Endothelial cell of umbilical vein (primary cell): ENCODE results near the gene FST. TPM values are rescaled to one million over a fixed set of nuclear protein-coding genes. Genes with fewer than 3 reads are reported as not detected.

Source experiments
- BruUV-seq: library from RNA; stranded (reverse); fragments of 400-500 nt; replicated peaks from 2 replicates; lab custom pipeline; 2021; lab: Mats Ljungman, UMichigan
- CTCF ChIA-PET: fragments of 300-600, 350-600 bp; sonication (Branson Sonifier 250); formaldehyde crosslinking; loops from one replicate; lab custom pipeline; 2021; ENCODE audit warnings: antibody characterized with exemption, inconsistent platforms; lab: Charles Lee
- POLR2A ChIA-PET: fragments of 300-600, 350-600 bp; sonication (Branson Sonifier 250); formaldehyde crosslinking; loops from one replicate; lab custom pipeline; 2021; ENCODE audit warnings: antibody characterized with exemption, inconsistent platforms; lab: Charles Lee
- DNase-seq: peaks from one replicate; pipeline ENCODE4 v3.0.0-alpha.2; 2011; ENCODE audit warnings: low read depth, low spot score
- FAIRE-seq: peaks from 2 replicates; lab custom pipeline; 2011; peaks lifted over from hg19 to GRCh38; lab: Jason Lieb, UNC
- H2AFZ ChIP-seq: 2 replicates; pipeline ENCODE4 v1.6.0; 2012; ENCODE audit warnings: low read depth, low read length, control low read depth, inconsistent platforms
- H3K27ac ChIP-seq: 2 replicates; pipeline ENCODE4 v1.5.1; 2011; ENCODE audit warnings: low read depth, mild to moderate bottlenecking, control low read depth, low read length, moderate library complexity; ENCODE audit not compliant: insufficient read depth
- H3K27me3 ChIP-seq, 2 experiments: 2 replicates each; pipeline versions ENCODE4 v1.6.0 to v1.6.1; 2011; ENCODE audit warnings: low read length in 2 of 2, mixed read lengths in 1 of 2; ENCODE audit not compliant: control insufficient read depth in 2 of 2, insufficient read depth in 2 of 2
- H3K36me3 ChIP-seq, 2 experiments: 2 replicates in 1 of 2; 3 replicates in 1 of 2; pipeline ENCODE4 v1.5.1; 2011; ENCODE audit warnings: low read length in 2 of 2, mild to moderate bottlenecking in 1 of 2, moderate library complexity in 1 of 2; ENCODE audit not compliant: control insufficient read depth in 2 of 2, insufficient read depth in 2 of 2; ENCODE audit errors: extremely low read depth in 1 of 2
- H3K4me1 ChIP-seq: 3 replicates; pipeline ENCODE4 v1.5.1; 2011; ENCODE audit warnings: mild to moderate bottlenecking, low read length; ENCODE audit not compliant: control insufficient read depth, insufficient read depth; ENCODE audit errors: extremely low read depth
- H3K4me2 ChIP-seq: 2 replicates; pipeline ENCODE4 v1.6.1; 2011; ENCODE audit warnings: low read length, control low read depth, mixed read lengths; ENCODE audit not compliant: insufficient read depth
- H3K4me3 ChIP-seq, 3 experiments: fragments of 200-600 bp in 1 of 3; sonication (generic), shearing (Covaris generic) in 1 of 3; replicated peaks in 1 of 3; 2 replicates each; pipeline ENCODE4 v1.5.1; 2011 to 2016; ENCODE audit warnings: control low read depth in 3 of 3, low read length in 3 of 3, mild to moderate bottlenecking in 2 of 3, inconsistent platforms in 1 of 3, low read depth in 1 of 3, moderate library complexity in 1 of 3; ENCODE audit not compliant: insufficient read depth in 1 of 3
- H3K79me2 ChIP-seq: 2 replicates; pipeline ENCODE4 v1.6.0; 2012; ENCODE audit warnings: low read length, inconsistent platforms; ENCODE audit not compliant: control insufficient read depth, insufficient read depth
- H3K9ac ChIP-seq: replicated peaks from 2 replicates; pipeline ENCODE3; 2011; ENCODE audit warnings: low read length, control low read depth; ENCODE audit not compliant: insufficient read depth; ENCODE audit errors: extremely low read depth
- H3K9me1 ChIP-seq: replicated peaks from 3 replicates; pipeline ENCODE4 v1.6.0; 2011; ENCODE audit warnings: mild to moderate bottlenecking, low read length; ENCODE audit not compliant: control insufficient read depth, insufficient read depth; ENCODE audit errors: extremely low read depth
- H3K9me3 ChIP-seq: replicated peaks from 2 replicates; pipeline ENCODE4 v1.5.1; 2012; ENCODE audit warnings: low read length, inconsistent platforms; ENCODE audit not compliant: control insufficient read depth, insufficient read depth
- H4K20me1 ChIP-seq: replicated peaks from 2 replicates; pipeline ENCODE3; 2011; ENCODE audit warnings: mild to moderate bottlenecking, low read length; ENCODE audit not compliant: control insufficient read depth, insufficient read depth; ENCODE audit errors: extremely low read depth
- JUN ChIP-seq: IDR thresholded peaks from 2 replicates; pipeline ENCODE4 v1.6.1; 2011; ENCODE audit warnings: borderline replicate concordance, low read depth; ENCODE audit not compliant: insufficient read length, insufficient read depth
- MYC ChIP-seq: IDR thresholded peaks from one replicate; pipeline ENCODE4 v1.6.1; 2011; ENCODE audit warnings: mild to moderate bottlenecking, low read depth, low read length
- dilution Hi-C: fragments of 300-500 bp; cut with MboI; formaldehyde crosslinking; loops from one replicate; pipeline ENCODE4 v1.15.0; 2019; ENCODE audit warnings: low sequenced_read_pairs; ENCODE audit not compliant: extremely low pct_ligation_motif_present
- intact Hi-C: fragments of 100-400 bp; cut with micrococcal nuclease; formaldehyde crosslinking; loops from one replicate; pipeline ENCODE4 v1.10.0; 2022
- polyA plus RNA-seq, 4 experiments: library from polyadenylated mRNA; depleted of rRNA in 3 of 4; stranded (reverse) in 3 of 4; unstranded in 1 of 4; fragments of >200 nt; gene quantifications; 2 replicates each; pipeline versions ENCODE4 v1.2.1 to v1.2.3, GENCODE V29; 2011 to 2012; ENCODE audit warnings: missing spikeins in 1 of 4
- total RNA-seq: library from RNA; stranded (reverse); gene quantifications from 2 replicates; pipeline ENCODE4 v1.2.3, GENCODE V29; 2021
- TF ChIP-seq, protein P1 (sequence below), 2 donors: IDR thresholded peaks; 1 replicate in 1 of 2; 2 replicates in 1 of 2; pipeline ENCODE4 v1.5.1; 2011; ENCODE audit warnings: low read length in 2 of 2, mild to moderate bottlenecking in 2 of 2, moderate library complexity in 2 of 2, control low read depth in 1 of 2, inconsistent platforms in 1 of 2, low read depth in 1 of 2; ENCODE audit not compliant: insufficient read depth in 1 of 2; ENCODE audit errors: extremely low read depth in 1 of 2

The FST gene
- total and polyA plus RNA-seq, 2 donors (not counting 3 experiments of a cell fraction or from before 2014, with no cell fraction given) = 20.8 to 46.0 TPM

- DNase-seq (no peak), FAIRE-seq (no peak)
- Histone ChIP-seq H2AFZ (peak overlapping the region; percentile 92), H3K4me3 (peak overlapping the region; percentile 54 to 82 (median 64)), H3K27me3 (peaks cover 4 to 46% of the 10 kb centered on the region in 2 experiments), H3K27ac (no peak overlapping the region), H4K20me1 (no peaks in the 10 kb centered on the region), H3K4me1 (peaks cover 20% of the 10 kb centered on the region), H3K79me2 (no peaks in the 10 kb centered on the region), H3K9me3 (no peaks in the 10 kb centered on the region), H3K36me3 (no peaks in the 10 kb centered on the region), H3K9me1 (no peaks in the 10 kb centered on the region), H3K9ac (peak overlapping the region; percentile 38), H3K4me2 (peak overlapping the region; percentile 96)
- no peak for TF ChIP-seq MYC
- TF ChIP-seq JUN = no peak
- TF ChIP-seq, protein P1, sequence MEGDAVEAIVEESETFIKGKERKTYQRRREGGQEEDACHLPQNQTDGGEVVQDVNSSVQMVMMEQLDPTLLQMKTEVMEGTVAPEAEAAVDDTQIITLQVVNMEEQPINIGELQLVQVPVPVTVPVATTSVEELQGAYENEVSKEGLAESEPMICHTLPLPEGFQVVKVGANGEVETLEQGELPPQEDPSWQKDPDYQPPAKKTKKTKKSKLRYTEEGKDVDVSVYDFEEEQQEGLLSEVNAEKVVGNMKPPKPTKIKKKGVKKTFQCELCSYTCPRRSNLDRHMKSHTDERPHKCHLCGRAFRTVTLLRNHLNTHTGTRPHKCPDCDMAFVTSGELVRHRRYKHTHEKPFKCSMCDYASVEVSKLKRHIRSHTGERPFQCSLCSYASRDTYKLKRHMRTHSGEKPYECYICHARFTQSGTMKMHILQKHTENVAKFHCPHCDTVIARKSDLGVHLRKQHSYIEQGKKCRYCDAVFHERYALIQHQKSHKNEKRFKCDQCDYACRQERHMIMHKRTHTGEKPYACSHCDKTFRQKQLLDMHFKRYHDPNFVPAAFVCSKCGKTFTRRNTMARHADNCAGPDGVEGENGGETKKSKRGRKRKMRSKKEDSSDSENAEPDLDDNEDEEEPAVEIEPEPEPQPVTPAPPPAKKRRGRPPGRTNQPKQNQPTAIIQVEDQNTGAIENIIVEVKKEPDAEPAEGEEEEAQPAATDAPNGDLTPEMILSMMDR (IDR thresholded peaks at IDR 0.05; ENCODE audit: extremely low read depth in 1 of 2, insufficient read depth in 1 of 2, low read depth in 1 of 2, low read length in 2 of 2) = no peak
- dilution Hi-C loops (no loop called here), intact Hi-C loops (loop anchor here (2.0 kb wide), 1 partner anchor 829 kb away; the partner anchor contains the start of gene ARL15)
- POLR2A ChIA-PET = no interaction called here
- BruUV-seq = TSS peak; percentile 48
- CTCF ChIA-PET = interaction anchor here (1.0 to 3.2 kb wide), 5 partner anchors 12 to 753 kb away, joined by 4 to 12 read pairs (median 10); no protein-coding TSS in a partner anchor
Observed at GRCh38 chr5:53481159-53481886, 894 bp downstream of the FST start.
